Urinary bladder (tissue), 4 donors: ENCODE results near the gene TDRD15. TPM values are rescaled to one million over a fixed set of nuclear protein-coding genes. Genes with fewer than 3 reads are reported as not detected.
"Not testable (repeated sequence)": the region's sequence is repeated elsewhere in the genome, so short reads cannot be mapped to it uniquely, and the experiment has no call there.

ENCODE experiments used
- DNase-seq: peaks from one replicate; pipeline ENCODE4 v3.0.0-alpha.2; 2015; ENCODE audit errors: extremely low spot score
- H3K27ac ChIP-seq: one replicate; pipeline ENCODE4 v1.5.1; 2013; ENCODE audit warnings: low read depth, mild to moderate bottlenecking, moderate library complexity
- H3K36me3 ChIP-seq: one replicate; pipeline ENCODE4 v1.6.1; 2013; ENCODE audit warnings: mild to moderate bottlenecking, moderate library complexity; ENCODE audit not compliant: insufficient read depth
- H3K4me1 ChIP-seq: one replicate; pipeline ENCODE4 v1.6.1; 2013; ENCODE audit warnings: mild to moderate bottlenecking, moderate library complexity; ENCODE audit not compliant: insufficient read depth
- H3K4me3 ChIP-seq: one replicate; pipeline ENCODE4 v1.5.1; 2013; ENCODE audit warnings: low read depth, low read length
- WGBS: extraction: QIAGEN DNeasy Blood & Tissue Kit; methylation state at CpG from one replicate; pipeline ENCODE4 v1.1.7; 2013; 5-methylcytosine and 5-hydroxymethylcytosine counted together
- polyA plus RNA-seq: library from polyadenylated mRNA; stranded (reverse); fragments of 200-250 nt; gene quantifications from one replicate; pipeline ENCODE4 v1.2.3, GENCODE V29; 2013
- total RNA-seq: library from RNA; depleted of rRNA; stranded (reverse); fragments of >200 nt; gene quantifications from one replicate; pipeline ENCODE4 v1.2.3, GENCODE V29; 2014
- donor health status: healthy with polysubstance abuse.
- donor health status: healthy.

Gene TDRD15
- total and polyA plus RNA-seq, 2 donors = 3.8 TPM; not detected in 1

DNA sequence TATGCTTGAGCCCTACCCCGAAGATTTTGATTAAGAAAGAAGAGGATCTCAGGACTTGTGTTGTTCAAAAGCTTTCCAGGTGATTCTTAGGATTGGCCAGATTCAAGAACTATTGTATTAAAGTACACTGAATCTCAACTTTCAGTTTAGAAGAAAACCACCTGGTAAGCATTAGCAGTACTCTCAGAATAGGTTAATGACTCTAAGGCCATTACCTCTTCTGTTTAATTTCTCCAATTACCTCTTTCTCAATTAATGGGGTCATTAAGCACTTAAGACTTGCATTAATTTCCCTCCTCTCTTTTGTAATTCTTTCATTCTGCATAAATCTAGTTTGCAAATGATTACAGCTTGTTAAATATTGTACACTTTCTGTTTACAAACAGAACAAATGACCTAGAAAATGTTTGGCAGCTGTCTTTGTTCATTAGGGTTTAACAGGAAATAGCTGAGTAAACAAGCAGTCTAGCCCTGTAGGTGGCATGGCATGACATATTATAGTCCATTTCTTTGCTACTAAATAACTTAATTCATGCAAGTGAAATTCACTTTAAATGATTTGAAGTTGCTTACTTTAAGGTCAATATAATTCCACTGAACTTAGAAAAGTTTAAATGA, 20.4 kb upstream of the TDRD15 start:
- Histone ChIP-seq H3K27ac (no peak overlapping the region), H3K4me1 (no peaks in the 10 kb centered on the region)
- DNase-seq = no peak

DNA sequence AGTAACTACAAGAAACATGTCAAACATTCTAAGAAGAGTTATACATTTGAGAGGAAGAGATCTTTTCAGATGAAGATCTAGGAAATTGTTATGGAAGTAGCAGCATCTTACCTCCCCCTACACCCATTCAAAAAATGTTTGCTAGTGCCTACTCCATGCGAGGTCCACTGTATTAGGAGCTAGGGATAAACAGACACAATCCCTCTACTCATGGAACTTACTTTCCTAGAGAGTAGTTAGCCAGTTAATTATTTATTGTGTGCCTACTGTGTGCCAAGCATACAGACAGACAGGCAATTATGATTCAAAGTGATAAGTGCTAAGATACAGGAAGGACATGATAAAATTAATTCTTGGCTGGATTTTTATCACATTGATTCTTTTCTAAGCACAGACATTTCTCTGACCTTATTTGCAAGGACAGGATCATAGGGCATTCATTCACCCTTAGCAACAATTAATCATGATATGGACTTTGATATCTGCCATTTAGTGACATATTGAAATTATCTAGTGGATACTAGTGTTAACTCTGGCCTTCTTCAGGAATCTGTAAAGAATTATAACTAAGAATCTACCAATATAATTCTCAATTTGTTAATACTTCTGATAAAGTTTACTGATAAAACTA, 19.6 kb upstream of the TDRD15 start:
- DNase-seq = no peak

More for the DNA sequence above, 20.4 kb upstream of the TDRD15 start:
- WGBS = 67% methylated on average over 1 of the region's 1 CpG
- Histone ChIP-seq H3K36me3 (no peaks in the 10 kb centered on the region), H3K4me3 (no peak overlapping the region)

DNA sequence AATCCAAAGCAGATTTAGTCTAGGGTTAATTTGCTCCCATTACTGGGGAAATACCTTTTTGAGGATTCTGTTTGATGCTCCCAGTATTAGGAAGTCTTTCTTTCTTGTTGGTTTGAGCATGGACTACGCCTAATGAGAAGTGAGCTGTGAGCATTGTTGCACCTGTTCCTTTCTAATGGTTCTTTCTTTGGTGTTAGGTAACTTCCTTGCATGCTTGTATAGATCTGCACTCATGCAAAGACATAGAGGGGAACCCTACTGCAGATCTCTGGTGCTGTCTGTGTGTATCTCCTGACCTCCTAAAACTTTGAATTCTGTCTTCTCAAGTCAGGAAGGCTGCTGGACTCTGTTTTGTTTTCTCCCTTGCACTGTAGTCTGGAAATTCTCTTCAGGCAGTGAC, 12.8 kb upstream of the TDRD15 start:
- Histone ChIP-seq H3K4me3 (no peak overlapping the region), H3K36me3 (no peaks in the 10 kb centered on the region), H3K27ac (no peak overlapping the region), H3K4me1 (no peaks in the 10 kb centered on the region)
- WGBS = 95% methylated on average over 1 of the region's 1 CpG
- DNase-seq = no peak

More for the DNA sequence above, 19.6 kb upstream of the TDRD15 start:
- no peak overlapping the region for H3K27ac ChIP-seq
- H3K36me3 ChIP-seq = no peaks in the 10 kb centered on the region
- 34% methylated on average over 1 of the region's 1 CpG for WGBS
- no peak overlapping the region for H3K4me3 ChIP-seq
- H3K4me1 ChIP-seq = no peaks in the 10 kb centered on the region

DNA sequence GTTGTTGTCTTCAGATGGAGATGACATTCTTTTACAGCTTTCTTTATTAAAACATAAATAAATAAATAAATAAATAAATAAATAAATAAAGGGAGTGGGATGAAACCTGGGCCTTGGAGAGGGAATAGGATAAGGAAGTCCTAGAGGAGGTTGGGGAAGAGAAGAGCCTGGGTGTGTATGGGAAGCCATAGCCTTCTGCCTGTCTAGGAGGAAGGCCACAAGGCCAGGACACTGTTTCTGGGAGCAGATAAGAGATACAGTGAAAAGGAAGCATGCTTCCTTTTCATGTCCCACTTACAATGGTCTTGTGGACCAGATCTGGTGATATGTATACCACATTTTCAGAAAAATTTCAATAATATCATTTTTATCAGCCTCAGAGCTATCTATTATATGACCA, 6.1 kb upstream of the TDRD15 start:
- H3K36me3 ChIP-seq = no peaks in the 10 kb centered on the region
- no peak overlapping the region for H3K4me3 ChIP-seq
- no peak for DNase-seq
- H3K4me1 ChIP-seq = no peaks in the 10 kb centered on the region
- H3K27ac ChIP-seq = no peak overlapping the region

DNA sequence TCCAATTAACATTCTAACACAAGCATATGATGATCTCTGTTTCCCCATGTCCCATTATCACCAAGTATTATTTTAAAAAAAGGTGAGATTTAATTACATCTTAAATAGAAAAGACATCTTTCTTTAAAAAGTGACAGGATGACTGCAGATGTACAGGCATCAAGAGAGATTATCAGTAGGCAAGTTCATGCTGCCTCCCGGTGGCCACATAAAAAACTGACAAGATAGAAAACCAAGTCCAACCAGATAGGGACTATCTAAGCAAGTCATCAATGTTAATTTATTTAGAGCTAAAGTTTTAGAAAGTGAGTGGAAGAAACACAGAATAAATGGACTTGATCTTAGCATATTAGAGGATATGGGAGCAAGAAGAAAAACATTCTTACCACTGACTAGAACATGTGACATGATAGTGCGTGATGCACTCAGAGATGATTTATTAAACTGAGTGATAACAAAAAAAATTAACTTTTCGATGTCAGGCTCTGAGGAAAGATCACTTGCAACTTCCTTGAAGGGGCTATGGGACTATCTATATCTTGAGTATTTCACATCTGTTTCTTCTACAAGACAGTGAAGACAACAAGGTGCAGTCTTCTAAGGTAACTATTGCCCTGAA, 5.4 kb upstream of the TDRD15 start:
- Histone ChIP-seq H3K36me3 (no peaks in the 10 kb centered on the region), H3K27ac (no peak overlapping the region), H3K4me3 (no peak overlapping the region), H3K4me1 (no peaks in the 10 kb centered on the region)
- no peak for DNase-seq
- 24% methylated on average over 3 of the region's 3 CpGs for WGBS

DNA sequence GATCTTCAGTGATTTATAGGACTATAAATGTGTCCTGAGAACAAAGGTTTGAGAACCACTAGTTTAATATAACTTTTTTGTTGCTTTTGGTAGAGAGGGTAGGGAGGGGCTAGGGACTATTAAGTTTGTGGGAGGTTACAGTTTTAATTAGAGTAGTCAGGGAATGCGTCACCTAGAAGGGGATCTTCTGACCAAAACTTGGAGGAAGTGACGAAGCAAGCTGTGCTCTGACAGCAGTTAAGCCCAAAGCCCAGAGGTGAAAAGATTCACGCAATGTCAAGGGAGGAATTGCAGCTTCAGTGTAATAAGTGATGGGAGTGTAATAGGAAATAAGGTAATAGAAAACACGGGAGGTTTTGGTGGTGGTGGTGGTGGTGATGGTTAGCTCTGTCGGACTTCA, 8.1 kb downstream of the TDRD15 start:
- WGBS = 70% methylated on average over 5 of the region's 5 CpGs
- DNase-seq = no peak
- Histone ChIP-seq H3K4me3 (no peak overlapping the region), H3K27ac (no peak overlapping the region), H3K4me1 (no peaks in the 10 kb centered on the region), H3K36me3 (no peaks in the 10 kb centered on the region)

DNA sequence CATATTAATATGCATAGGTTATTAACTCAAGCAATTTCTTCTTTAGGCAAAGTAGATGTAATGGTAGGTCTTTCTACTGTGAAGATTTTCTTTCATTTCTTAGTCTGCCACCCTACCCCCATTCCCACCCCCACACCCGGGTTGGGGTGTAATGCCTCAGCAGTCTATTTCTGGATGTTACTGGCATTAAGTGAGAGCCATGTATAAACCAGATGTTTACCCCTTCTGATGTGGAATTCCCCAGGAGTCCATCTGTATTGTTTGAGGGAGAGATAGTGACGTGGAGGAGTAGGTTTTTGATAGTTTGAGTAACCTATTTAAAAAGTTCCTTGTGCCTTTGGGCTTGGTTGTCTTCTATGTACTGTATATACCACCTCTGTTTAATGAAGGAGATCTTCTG, 11.8 kb downstream of the TDRD15 start:
- Histone ChIP-seq H3K27ac (no peak overlapping the region), H3K36me3 (no peaks in the 10 kb centered on the region), H3K4me3 (no peak overlapping the region), H3K4me1 (no peaks in the 10 kb centered on the region)
- DNase-seq = no peak
- 75% methylated on average over 2 of the region's 2 CpGs for WGBS

DNA sequence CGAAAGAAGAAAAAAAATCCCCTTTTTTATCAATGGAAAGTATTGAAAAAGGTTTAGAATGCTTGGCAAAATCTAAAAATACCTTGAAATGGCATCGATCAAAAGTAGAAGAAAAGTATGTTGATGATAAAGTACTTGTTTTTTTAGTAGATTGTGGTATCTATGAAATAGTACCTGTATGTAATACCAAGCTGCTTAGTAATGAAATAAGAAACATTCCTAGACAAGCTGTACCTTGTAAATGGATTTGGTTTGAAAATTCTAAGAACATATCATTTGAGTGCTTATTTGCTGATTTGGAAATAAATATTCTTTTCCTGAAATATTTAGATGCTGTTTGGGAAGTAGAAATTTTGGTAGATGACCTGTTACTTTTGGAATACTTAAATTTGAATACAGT, 18.4 kb downstream of the TDRD15 start:
- H3K4me3 ChIP-seq = no peak overlapping the region
- DNase-seq = no peak
- no peaks in the 10 kb centered on the region for H3K4me1 ChIP-seq
- no peaks in the 10 kb centered on the region for H3K36me3 ChIP-seq
- H3K27ac ChIP-seq = no peak overlapping the region
- WGBS = 83% methylated on average over 2 of the region's 2 CpGs

DNA sequence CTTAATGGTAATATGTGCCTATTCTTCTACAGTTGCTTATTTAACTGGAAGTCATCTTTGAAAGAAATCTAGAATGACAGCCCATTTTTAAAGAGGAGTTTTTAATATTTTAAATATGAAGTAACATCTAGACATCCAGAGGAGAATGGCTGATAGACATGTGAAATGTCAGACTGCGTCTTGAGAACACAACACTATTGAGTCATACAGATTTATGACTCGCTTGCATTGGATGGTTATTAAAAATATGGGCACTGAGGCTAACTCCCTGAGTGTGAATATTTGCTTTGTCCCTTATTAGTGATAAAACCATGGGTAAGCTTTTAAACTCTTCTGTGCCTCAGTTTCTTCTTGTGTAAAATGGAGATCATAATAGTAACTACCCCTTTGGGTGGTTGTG, 22.9 kb downstream of the TDRD15 start:
- H3K27ac ChIP-seq = no peak overlapping the region
- H3K4me1 ChIP-seq = no peaks in the 10 kb centered on the region
- no peak for DNase-seq
- WGBS = 88% methylated on average over 2 of the region's 2 CpGs
- no peaks in the 10 kb centered on the region for H3K36me3 ChIP-seq
- no peak overlapping the region for H3K4me3 ChIP-seq

DNA sequence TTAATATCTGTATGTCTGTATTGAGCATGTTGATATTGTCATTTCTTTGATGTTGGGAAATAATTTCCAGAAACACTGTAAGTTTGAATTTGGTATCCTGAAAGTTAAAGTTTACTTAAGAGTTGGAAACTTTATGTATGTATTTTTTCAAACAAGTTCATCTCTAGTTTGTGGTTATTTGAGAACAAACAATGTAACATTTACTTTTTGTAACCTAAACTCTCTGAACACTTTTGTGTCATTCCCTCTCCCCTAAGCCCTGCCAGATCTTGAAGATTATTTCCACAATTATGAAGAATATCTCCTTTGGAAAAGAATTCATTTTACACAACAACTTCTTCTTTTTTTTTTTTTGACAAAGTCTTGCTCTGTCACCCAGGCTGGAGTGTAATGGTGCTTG, 24.9 kb downstream of the TDRD15 start:
- no peak overlapping the region for H3K4me3 ChIP-seq
- H3K36me3 ChIP-seq = no peaks in the 10 kb centered on the region
- no peaks in the 10 kb centered on the region for H3K4me1 ChIP-seq
- H3K27ac ChIP-seq = no peak overlapping the region
- no peak for DNase-seq

DNA sequence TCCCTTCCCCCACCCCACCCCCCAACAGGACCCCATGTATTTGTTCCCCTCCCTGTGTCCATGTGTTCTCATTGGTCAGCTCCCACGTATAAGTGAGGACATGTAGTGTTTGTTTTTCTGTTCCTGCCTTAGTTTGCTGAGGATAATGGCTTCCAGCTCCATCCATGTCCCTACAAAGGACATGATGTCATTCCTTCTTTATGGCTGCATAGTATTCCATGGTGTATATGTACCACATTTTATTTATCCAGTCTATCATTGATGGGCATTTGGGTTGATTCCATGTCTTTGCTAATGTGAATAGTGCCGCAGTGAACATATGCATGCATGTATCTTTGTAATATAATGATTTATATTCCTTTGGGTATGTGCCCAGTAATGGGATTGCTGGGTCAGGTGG, 27.5 kb downstream of the TDRD15 start:
- not testable (repeated sequence) for H3K4me1 ChIP-seq, H3K36me3 ChIP-seq, H3K27ac ChIP-seq, H3K4me3 ChIP-seq, DNase-seq
- WGBS = 43% methylated on average over 2 of the region's 2 CpGs

DNA sequence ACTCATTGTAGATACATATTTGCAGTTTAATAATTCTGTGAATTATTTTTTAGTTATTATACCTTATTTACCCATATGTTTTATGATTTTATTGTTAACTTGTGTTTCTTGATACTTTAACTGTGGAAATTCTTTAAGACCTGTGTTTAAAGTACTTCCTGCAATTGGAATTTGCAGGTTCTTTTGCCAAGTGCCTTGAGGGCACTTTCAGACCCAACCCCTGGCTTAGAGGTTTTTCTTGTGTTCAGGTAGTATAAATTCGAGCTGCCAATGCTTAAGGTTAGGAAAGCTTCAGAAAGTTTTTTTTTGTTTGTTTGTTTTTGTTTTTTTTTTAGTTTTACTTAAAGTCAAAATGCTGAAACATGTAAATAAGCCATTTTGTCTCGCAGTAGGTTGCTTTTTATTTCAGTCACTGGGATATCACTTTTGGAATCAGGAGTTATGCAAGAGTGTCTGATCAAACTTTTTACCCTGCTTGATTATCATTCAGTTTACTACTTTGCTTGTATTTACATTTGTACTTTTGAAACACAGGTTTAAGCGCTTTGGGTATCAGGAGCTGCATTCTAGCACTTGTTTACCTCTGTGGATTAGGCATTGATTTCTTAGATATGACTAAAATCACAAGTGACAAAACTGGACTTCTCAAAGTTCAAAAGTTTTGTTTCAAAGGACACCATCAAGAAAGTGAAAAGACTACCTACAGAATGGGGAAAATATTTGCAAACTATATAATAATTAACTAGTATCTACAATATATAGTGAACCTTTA, 31.8 kb downstream of the TDRD15 start:
- H3K4me1 ChIP-seq = no peaks in the 10 kb centered on the region
- no peak overlapping the region for H3K4me3 ChIP-seq
- H3K27ac ChIP-seq = no peak overlapping the region
- H3K36me3 ChIP-seq = no peaks in the 10 kb centered on the region
- WGBS = 37% methylated on average over 3 of the region's 3 CpGs
- DNase-seq = no peak

DNA sequence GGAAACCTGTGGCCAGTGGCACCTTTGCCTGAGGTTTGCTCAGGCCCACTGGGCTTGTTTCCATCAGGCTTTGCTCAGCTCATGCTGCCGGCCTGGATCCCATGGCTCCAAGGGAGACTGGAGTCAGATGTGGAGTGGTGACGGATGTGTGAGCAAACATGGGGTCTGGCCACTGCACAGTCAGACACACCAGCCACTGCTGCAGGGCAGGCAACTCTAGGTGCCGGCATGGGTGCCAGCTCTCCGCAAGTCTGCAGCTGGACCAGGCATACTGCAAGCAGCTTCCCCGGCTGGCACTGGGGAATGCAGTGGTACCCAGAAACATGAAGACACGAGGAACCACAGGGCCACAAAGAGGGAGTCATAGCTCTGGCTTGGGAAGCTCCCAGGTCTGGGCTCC, 37.4 kb downstream of the TDRD15 start:
- Histone ChIP-seq H3K4me1 (no peaks in the 10 kb centered on the region), H3K36me3 (no peaks in the 10 kb centered on the region), H3K4me3 (no peak overlapping the region), H3K27ac (no peak overlapping the region)
- no peak for DNase-seq
- WGBS = 95% methylated on average over 6 of the region's 6 CpGs
